ENCODE data around the gene ABCA2. TPM values are rescaled to one million over a fixed set of nuclear protein-coding genes. Genes with fewer than 3 reads are reported as not detected.

The ABCA2 gene
- total RNA-seq, 1 donor from 2014 or later: 2.7 TPM

GRCh38 chr9:137071282-137071681 is 43.2 kb upstream of the ABCA2 start:
- no peaks in the 10 kb centered on the region for H3K9me3 ChIP-seq (ENCODE audit: low read depth)
- Mint-ChIP-seq H3K36me3 (no peaks in the 10 kb centered on the region), H3K4me3 (peak overlapping the region; percentile 84), H3K9me3 (no peaks in the 10 kb centered on the region), H3K4me1 (peaks cover 10% of the 10 kb centered on the region), H3K27ac (peak overlapping the region; percentile 51), H3K27me3 (ENCODE audit: insufficient read depth, low read depth) (peaks cover 31% of the 10 kb centered on the region)
- peaks cover 35% of the 10 kb centered on the region for H4K20me1 ChIP-seq (ENCODE audit: low read depth)
- no peak overlapping the region for H2AFZ ChIP-seq (replicated peaks)
- no peak for TF ChIP-seq EZH2 (IDR thresholded peaks at IDR 0.05)
- no peak for TF ChIP-seq EZH2phosphoT487 (IDR thresholded peaks at IDR 0.05)
- no peak for TF ChIP-seq CTCF (IDR thresholded peaks at IDR 0.05)
- H3K4me3 ChIP-seq: peak overlapping the region; percentile 72
- peaks cover 22% of the 10 kb centered on the region for H3F3A ChIP-seq (ENCODE audit: low read depth)
- H3K9ac ChIP-seq: no peak overlapping the region
- H3K27me3 ChIP-seq: peaks cover 57% of the 10 kb centered on the region
- DNase-seq (ENCODE audit: low spot score): no peak
- H3K4me1 ChIP-seq: peaks cover 11% of the 10 kb centered on the region
- H3K79me2 ChIP-seq (ENCODE audit: low read depth): no peaks in the 10 kb centered on the region
- peak overlapping the region; percentile 84 for H3K4me2 ChIP-seq
- no peak overlapping the region for H3K27ac ChIP-seq
- no peaks in the 10 kb centered on the region for H3K36me3 ChIP-seq

DNA sequence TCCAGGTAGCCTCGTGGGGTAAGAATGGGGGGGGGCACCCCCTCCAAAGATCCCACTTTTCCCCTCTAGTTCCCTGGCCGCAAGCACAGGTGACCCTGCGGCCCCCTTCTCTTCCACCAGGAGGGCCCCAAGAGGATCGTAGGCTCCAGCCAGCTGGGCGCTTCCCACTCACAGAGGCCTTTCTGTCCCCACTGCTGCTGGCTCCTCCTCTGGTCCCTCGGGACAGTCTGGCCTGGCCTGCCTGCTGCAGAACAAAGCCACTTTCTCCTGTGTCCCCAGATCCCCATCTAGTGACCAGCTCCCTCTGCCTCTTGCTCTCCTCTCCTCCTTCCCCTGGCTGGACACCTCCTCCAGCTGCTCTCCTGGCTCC is 42.9 kb upstream of the ABCA2 start:
- Histone ChIP-seq H3K27ac (no peak overlapping the region), H3F3A (ENCODE audit: low read depth) (peaks cover 22% of the 10 kb centered on the region), H2AFZ (replicated peaks) (peak overlapping the region; percentile 12), H3K36me3 (no peaks in the 10 kb centered on the region), H3K4me2 (peak overlapping the region; percentile 84), H3K4me3 (peak overlapping the region; percentile 72), H4K20me1 (ENCODE audit: low read depth) (peaks cover 35% of the 10 kb centered on the region), H3K27me3 (peaks cover 53% of the 10 kb centered on the region), H3K79me2 (ENCODE audit: low read depth) (no peaks in the 10 kb centered on the region), H3K9me3 (ENCODE audit: low read depth) (no peaks in the 10 kb centered on the region), H3K9ac (no peak overlapping the region), H3K4me1 (peaks cover 11% of the 10 kb centered on the region)
- Mint-ChIP-seq H3K36me3 (no peaks in the 10 kb centered on the region), H3K4me3 (peak overlapping the region; percentile 84), H3K27ac (peak overlapping the region; percentile 51), H3K4me1 (peaks cover 10% of the 10 kb centered on the region), H3K9me3 (no peaks in the 10 kb centered on the region), H3K27me3 (ENCODE audit: insufficient read depth, low read depth) (peaks cover 27% of the 10 kb centered on the region)
- no peak for TF ChIP-seq EZH2phosphoT487 (IDR thresholded peaks at IDR 0.05)
- peak; percentile 12 for TF ChIP-seq CTCF (IDR thresholded peaks at IDR 0.05)
- no peak for TF ChIP-seq EZH2 (IDR thresholded peaks at IDR 0.05)
- DNase-seq (ENCODE audit: low spot score): no peak

DNA sequence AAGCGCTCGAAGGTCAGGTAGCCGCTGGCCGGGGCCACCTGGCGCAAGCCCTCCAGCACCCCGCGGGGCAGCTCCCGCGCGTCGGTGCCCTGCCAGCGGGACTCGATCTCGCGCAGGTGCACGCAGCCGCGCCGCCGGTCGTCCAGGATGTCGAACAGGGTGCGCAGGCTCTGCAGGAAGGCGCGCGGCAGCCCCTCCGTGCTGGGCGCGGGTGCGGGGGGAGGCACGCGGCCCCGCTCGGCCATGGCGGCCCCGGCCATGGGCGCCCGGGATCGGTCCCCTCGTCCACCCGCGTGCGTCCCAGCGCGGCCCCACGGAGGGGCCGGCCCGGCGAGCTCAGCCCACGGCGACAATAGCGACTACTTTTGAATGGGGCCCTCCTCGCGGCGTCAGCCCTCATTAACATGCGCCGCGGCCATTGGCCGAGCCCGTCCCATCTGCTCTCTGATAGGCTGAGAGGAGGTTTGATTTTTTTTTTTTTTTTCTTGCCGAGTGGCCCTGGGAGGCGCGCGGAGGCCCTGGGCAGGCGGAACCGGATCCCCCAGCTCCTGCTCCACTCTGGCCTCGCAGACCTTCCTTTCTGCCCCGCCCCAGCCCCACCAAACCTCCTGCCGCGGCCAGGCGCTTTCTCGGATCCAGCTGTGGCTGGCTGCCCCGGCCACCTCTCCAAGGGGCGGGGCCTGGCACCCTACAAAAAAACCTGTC is 42.3 kb upstream of the ABCA2 start, which contains the start of gene SAPCD2:
TSS of gene SAPCD2 (minus strand) at position 357 of the 705 bp plus-strand sequence. CDS start at position 260, 97 bp downstream.
- Mint-ChIP-seq H3K27me3 (ENCODE audit: insufficient read depth, low read depth) (peaks cover 26% of the 10 kb centered on the region), H3K4me3 (peak within 1 kb of the TSS; percentile 84), H3K27ac (peak within 1 kb of the TSS; percentile 51), H3K36me3 (no peaks in the 10 kb centered on the region), H3K4me1 (peaks cover 10% of the 10 kb centered on the region), H3K9me3 (no peaks in the 10 kb centered on the region)
- Histone ChIP-seq H3K27ac (no peak within 1 kb of the TSS), H3K79me2 (ENCODE audit: low read depth) (no peaks in the 10 kb centered on the region), H3K9ac (no peak within 1 kb of the TSS), H3K9me3 (ENCODE audit: low read depth) (no peaks in the 10 kb centered on the region), H3F3A (ENCODE audit: low read depth) (peaks cover 22% of the 10 kb centered on the region), H3K4me1 (peaks cover 11% of the 10 kb centered on the region), H3K4me2 (peak within 1 kb of the TSS; percentile 98), H3K4me3 (peak within 1 kb of the TSS; percentile 72), H3K36me3 (no peaks in the 10 kb centered on the region), H4K20me1 (ENCODE audit: low read depth) (peaks cover 35% of the 10 kb centered on the region), H2AFZ (replicated peaks) (peak within 1 kb of the TSS; percentile 12), H3K27me3 (peaks cover 48% of the 10 kb centered on the region)
- peak; percentile 96 for DNase-seq (ENCODE audit: low spot score)
- TF ChIP-seq CTCF (IDR thresholded peaks at IDR 0.05) (no peak), EZH2phosphoT487 (IDR thresholded peaks at IDR 0.05) (no peak), EZH2 (IDR thresholded peaks at IDR 0.05) (no peak)
